ENCODE data around the gene MAP4K4.

MAP4K4 gene

GRCh38 chr2:101677658-101678057 is 19.8 kb upstream of the MAP4K4 start:
- no peak for TF ChIP-seq CTCF (IDR thresholded peaks at IDR 0.05; ENCODE audit: insufficient read depth, low read length, poor library complexity, severe bottlenecking)
- Histone ChIP-seq H3K36me3 (ENCODE audit: control insufficient read depth, insufficient read depth, low read length) (no peaks in the 10 kb centered on the region), H3K27me3 (replicated peaks; ENCODE audit: control insufficient read depth, insufficient read depth, low read length) (no peaks in the 10 kb centered on the region), H3K4me3 (replicated peaks; ENCODE audit: low read depth, low read length) (no peak overlapping the region)
- no peak for DNase-seq (ENCODE audit: extremely low read depth, insufficient read length)

- H3K27me3 ChIP-seq (replicated peaks; ENCODE audit: control insufficient read depth, insufficient read depth, low read length): no peaks in the 10 kb centered on the region
- no peak overlapping the region for H3K4me3 ChIP-seq (replicated peaks; ENCODE audit: low read depth, low read length)
- no peak for DNase-seq (ENCODE audit: extremely low read depth, insufficient read length)
- no peak for TF ChIP-seq CTCF (IDR thresholded peaks at IDR 0.05; ENCODE audit: insufficient read depth, low read length, poor library complexity, severe bottlenecking)
- H3K36me3 ChIP-seq (ENCODE audit: control insufficient read depth, insufficient read depth, low read length): no peaks in the 10 kb centered on the region
Measured at GRCh38 chr2:101678379-101678778, 19.1 kb upstream of the MAP4K4 start.

GRCh38 chr2:101679037-101679726 is 18.3 kb upstream of the MAP4K4 start:
- no peak overlapping the region for H3K4me3 ChIP-seq (replicated peaks; ENCODE audit: low read depth, low read length)
- DNase-seq (ENCODE audit: extremely low read depth, insufficient read length): no peak
- no peak for TF ChIP-seq CTCF (IDR thresholded peaks at IDR 0.05; ENCODE audit: insufficient read depth, low read length, poor library complexity, severe bottlenecking)

GRCh38 chr2:101679801-101680487 is 17.6 kb upstream of the MAP4K4 start:
- H3K27me3 ChIP-seq (replicated peaks; ENCODE audit: control insufficient read depth, insufficient read depth, low read length): no peaks in the 10 kb centered on the region
- TF ChIP-seq CTCF (IDR thresholded peaks at IDR 0.05; ENCODE audit: insufficient read depth, low read length, poor library complexity, severe bottlenecking): no peak
- H3K4me3 ChIP-seq (replicated peaks; ENCODE audit: low read depth, low read length): no peak overlapping the region
- no peak for DNase-seq (ENCODE audit: extremely low read depth, insufficient read length)
- no peaks in the 10 kb centered on the region for H3K36me3 ChIP-seq (ENCODE audit: control insufficient read depth, insufficient read depth, low read length)

More at GRCh38 chr2:101679037-101679726, 18.3 kb upstream of the MAP4K4 start:
- Histone ChIP-seq H3K36me3 (ENCODE audit: control insufficient read depth, insufficient read depth, low read length) (no peaks in the 10 kb centered on the region), H3K27me3 (replicated peaks; ENCODE audit: control insufficient read depth, insufficient read depth, low read length) (no peaks in the 10 kb centered on the region)

GRCh38 chr2:101682311-101682710 is 15.2 kb upstream of the MAP4K4 start:
- Histone ChIP-seq H3K4me3 (replicated peaks; ENCODE audit: low read depth, low read length) (no peak overlapping the region), H3K27me3 (replicated peaks; ENCODE audit: control insufficient read depth, insufficient read depth, low read length) (no peaks in the 10 kb centered on the region), H3K36me3 (ENCODE audit: control insufficient read depth, insufficient read depth, low read length) (no peaks in the 10 kb centered on the region)
- TF ChIP-seq CTCF (IDR thresholded peaks at IDR 0.05; ENCODE audit: insufficient read depth, low read length, poor library complexity, severe bottlenecking): no peak
- no peak for DNase-seq (ENCODE audit: extremely low read depth, insufficient read length)
